Astrocyte of the cerebellum (primary cell): Measurements from ENCODE around the gene PCSK1N.

Source experiments
- DNase-seq: peaks from one replicate; pipeline ENCODE4 v3.0.0-alpha.2; 2011; ENCODE audit warnings: low read depth
- H3K4me3 ChIP-seq: 2 replicates; pipeline ENCODE4 v1.5.1; 2011; ENCODE audit warnings: mild to moderate bottlenecking, low read depth, low read length, moderate library complexity
- CTCF ChIP-seq: IDR thresholded peaks from 2 replicates; pipeline ENCODE4 v1.5.1; 2012; ENCODE audit warnings: low read length, low read depth, moderate library complexity, mild to moderate bottlenecking; ENCODE audit errors: missing control alignments
- in situ Hi-C: cut with HindIII; loops from 2 replicates; pipeline ENCODE4 v1.10.0; 2017; ENCODE audit warnings: low sequenced_read_pairs

Gene PCSK1N

GRCh38 chrX:48785540-48786214, 49.7 kb downstream of the PCSK1N start:
- in situ Hi-C loops = no loop called here
- H3K4me3 ChIP-seq = no peak overlapping the region
- no peak for TF ChIP-seq CTCF
- no peak for DNase-seq

GRCh38 chrX:48785186-48785539, 50.2 kb downstream of the PCSK1N start:
- DNase-seq = no peak
- no peak for TF ChIP-seq CTCF

GRCh38 chrX:48784726-48785125, 50.7 kb downstream of the PCSK1N start:
- no peak for DNase-seq
- TF ChIP-seq CTCF = no peak
- no peak overlapping the region for H3K4me3 ChIP-seq
- in situ Hi-C loops = no loop called here

More at GRCh38 chrX:48785186-48785539, 50.2 kb downstream of the PCSK1N start:
- no peak overlapping the region for H3K4me3 ChIP-seq
- in situ Hi-C loops = no loop called here

- no peak for DNase-seq
- no peak overlapping the region for H3K4me3 ChIP-seq
- no peak for TF ChIP-seq CTCF
- in situ Hi-C loops = no loop called here
Measured at GRCh38 chrX:48782795-48783194, 52.6 kb downstream of the PCSK1N start.

- no peak overlapping the region for H3K4me3 ChIP-seq
- in situ Hi-C loops = no loop called here
- TF ChIP-seq CTCF = no peak
- DNase-seq = no peak
Measured at GRCh38 chrX:48782216-48782615, 53.2 kb downstream of the PCSK1N start.

- in situ Hi-C loops = no loop called here
- no peak for DNase-seq
- TF ChIP-seq CTCF = no peak
- no peak overlapping the region for H3K4me3 ChIP-seq
Measured at GRCh38 chrX:48781705-48782104, 53.7 kb downstream of the PCSK1N start.
